HG02642 (cell line): Measurements from ENCODE around the gene ATG16L1.

Experiments
- ATAC-seq: cut with Tn5 transposase; IDR thresholded peaks from one replicate; pipeline ENCODE4 v1.9.1; 2021; ENCODE audit warnings: mild to moderate bottlenecking; ENCODE audit not compliant: unreplicated experiment, poor library complexity

ATG16L1 gene

GRCh38 chr2:233252227-233252626, 754 bp downstream of the ATG16L1 start:
- ATAC-seq: no peak

GRCh38 chr2:233255151-233255550, 3.7 kb downstream of the ATG16L1 start:
- no peak for ATAC-seq

- ATAC-seq: no peak
Measured at GRCh38 chr2:233256048-233256447, 4.6 kb downstream of the ATG16L1 start.

- no peak for ATAC-seq
Measured at GRCh38 chr2:233258211-233258610, 6.7 kb downstream of the ATG16L1 start.

- ATAC-seq: no peak
Measured at GRCh38 chr2:233259730-233260129, 8.3 kb downstream of the ATG16L1 start.

- ATAC-seq: no peak
Measured at GRCh38 chr2:233260661-233261060, 9.2 kb downstream of the ATG16L1 start.

GRCh38 chr2:233261819-233262555, 10.5 kb downstream of the ATG16L1 start:
- no peak for ATAC-seq

GRCh38 chr2:233262562-233262961, 11.1 kb downstream of the ATG16L1 start:
- no peak for ATAC-seq

GRCh38 chr2:233263045-233263570, 11.6 kb downstream of the ATG16L1 start:
- ATAC-seq: no peak

GRCh38 chr2:233264667-233265066, 13.2 kb downstream of the ATG16L1 start:
- no peak for ATAC-seq

- ATAC-seq: no peak
Measured at GRCh38 chr2:233265899-233266431, 14.5 kb downstream of the ATG16L1 start.

- ATAC-seq: no peak
Measured at GRCh38 chr2:233266481-233266880, 15.0 kb downstream of the ATG16L1 start.

GRCh38 chr2:233267516-233268245, 16.2 kb downstream of the ATG16L1 start:
- peak; percentile 70 for ATAC-seq

GRCh38 chr2:233270366-233270765, 18.9 kb downstream of the ATG16L1 start:
- no peak for ATAC-seq

- ATAC-seq: no peak
Measured at GRCh38 chr2:233270951-233271350, 19.5 kb downstream of the ATG16L1 start.

GRCh38 chr2:233271693-233272092, 20.2 kb downstream of the ATG16L1 start:
- ATAC-seq: no peak

- no peak for ATAC-seq
Measured at GRCh38 chr2:233273120-233273519, 21.6 kb downstream of the ATG16L1 start.

GRCh38 chr2:233275223-233275622, 23.8 kb downstream of the ATG16L1 start:
- no peak for ATAC-seq

- no peak for ATAC-seq
Measured at GRCh38 chr2:233278921-233279320, 27.4 kb downstream of the ATG16L1 start.

GRCh38 chr2:233280114-233280693, 28.7 kb downstream of the ATG16L1 start:
- ATAC-seq: no peak

GRCh38 chr2:233281553-233281952, 30.1 kb downstream of the ATG16L1 start:
- ATAC-seq: no peak
